ENCODE measurements around the gene PGAP3.

PGAP3 gene

DNA sequence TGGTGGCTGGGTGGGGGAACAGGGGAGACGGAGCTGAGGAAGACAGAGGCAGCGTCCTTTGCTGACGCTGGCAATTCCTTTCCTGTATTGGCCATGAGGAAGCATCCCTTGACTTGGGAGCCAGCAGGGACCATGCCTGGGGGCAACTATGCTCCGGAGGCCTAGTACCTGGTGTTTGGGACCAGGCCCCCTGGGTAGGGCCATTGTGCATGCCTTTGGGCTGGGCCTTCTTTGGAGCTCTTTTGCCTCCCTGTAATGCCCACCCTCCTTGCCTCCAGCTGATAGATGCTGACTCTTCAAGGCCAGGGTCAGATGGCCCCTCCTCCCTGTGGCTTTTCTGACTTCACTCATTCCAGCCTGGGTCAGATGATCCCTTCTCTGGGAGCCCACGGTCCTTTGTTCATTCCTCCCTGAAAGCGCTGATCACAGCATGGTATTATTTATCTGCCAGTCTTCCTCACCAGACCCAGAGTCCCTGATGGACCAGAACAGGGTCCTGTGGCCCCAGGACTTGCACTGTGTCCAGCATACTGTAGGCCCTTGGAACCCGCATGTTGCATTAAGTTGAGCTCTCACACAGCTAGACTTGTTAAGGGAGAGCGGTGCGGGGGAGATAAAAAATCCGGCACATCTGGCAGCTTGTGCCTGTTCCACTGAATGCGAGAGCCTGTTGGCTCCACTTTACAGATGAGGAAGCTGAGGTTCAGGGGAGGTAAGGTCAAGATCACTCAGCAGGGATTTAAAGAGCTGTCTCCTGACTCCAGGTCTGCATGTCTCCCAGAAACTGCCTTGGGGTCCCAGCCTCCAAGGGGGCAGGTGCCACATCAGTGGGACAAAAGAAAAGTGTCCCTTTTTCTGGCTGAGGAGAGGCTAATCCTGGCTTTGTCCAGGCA is 48.0 kb downstream of the PGAP3 start:
- TF ChIP-seq CTCF (IDR thresholded peaks at IDR 0.05; ENCODE audit: unreplicated experiment in 3 of 3): no peak
- peaks cover 1% of the 10 kb centered on the region for H3K36me3 Mint-ChIP-seq (ENCODE audit: low read depth)

GRCh38 chr17:39639043-39639442 is 48.8 kb downstream of the PGAP3 start:
- peak overlapping the region; percentile 36 to 56 (median 37) for H3K27ac Mint-ChIP-seq
- no peak for TF ChIP-seq CTCF (IDR thresholded peaks at IDR 0.05; ENCODE audit: unreplicated experiment in 3 of 3)
- H3K4me3 Mint-ChIP-seq: peak overlapping the region; percentile 67 to 74 (median 68)
- peaks cover 36% of the 10 kb centered on the region for H3K4me1 Mint-ChIP-seq
- H3K27me3 Mint-ChIP-seq (ENCODE audit: low read depth): no peaks in the 10 kb centered on the region
- no peaks in the 10 kb centered on the region for H3K36me3 Mint-ChIP-seq (ENCODE audit: low read depth)
- H3K9me3 Mint-ChIP-seq: no peaks in the 10 kb centered on the region

More for the DNA sequence above, 48.0 kb downstream of the PGAP3 start:
- H3K9me3 Mint-ChIP-seq: no peaks in the 10 kb centered on the region
- peak overlapping the region; percentile 36 to 56 (median 37) for H3K27ac Mint-ChIP-seq
- peak overlapping the region; percentile 67 to 74 (median 68) for H3K4me3 Mint-ChIP-seq
- H3K4me1 Mint-ChIP-seq: peaks cover 31% of the 10 kb centered on the region
- no peaks in the 10 kb centered on the region for H3K27me3 Mint-ChIP-seq (ENCODE audit: low read depth)

DNA sequence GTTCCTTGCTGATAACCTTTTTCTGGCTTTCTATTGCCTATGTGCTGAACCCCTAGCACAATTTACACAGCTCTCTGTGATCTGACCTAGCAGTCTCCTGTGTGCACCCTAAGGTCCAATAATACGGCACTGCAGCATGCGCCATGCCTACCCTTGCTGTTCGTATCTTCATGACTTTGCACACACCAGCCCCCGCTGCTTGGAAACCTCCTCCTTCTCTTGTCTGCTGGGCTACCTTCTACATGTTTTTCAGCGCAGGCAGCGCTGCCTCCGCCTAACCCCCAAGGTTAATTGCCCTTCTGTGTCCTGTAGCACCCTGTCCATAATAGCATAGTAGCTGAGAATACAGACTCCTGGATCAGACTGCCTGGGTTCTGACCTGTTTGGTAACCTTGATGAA is 49.5 kb downstream of the PGAP3 start:
- H3K4me3 Mint-ChIP-seq: peak overlapping the region; percentile 93 to 94 (median 93)
- TF ChIP-seq CTCF (IDR thresholded peaks at IDR 0.05; ENCODE audit: unreplicated experiment in 3 of 3): no peak
- H3K27ac Mint-ChIP-seq: peak overlapping the region; percentile 70 to 90 (median 88)
- no peaks in the 10 kb centered on the region for H3K36me3 Mint-ChIP-seq (ENCODE audit: low read depth)
- H3K4me1 Mint-ChIP-seq: peaks cover 36% of the 10 kb centered on the region
- H3K27me3 Mint-ChIP-seq (ENCODE audit: low read depth): no peaks in the 10 kb centered on the region
- no peaks in the 10 kb centered on the region for H3K9me3 Mint-ChIP-seq

DNA sequence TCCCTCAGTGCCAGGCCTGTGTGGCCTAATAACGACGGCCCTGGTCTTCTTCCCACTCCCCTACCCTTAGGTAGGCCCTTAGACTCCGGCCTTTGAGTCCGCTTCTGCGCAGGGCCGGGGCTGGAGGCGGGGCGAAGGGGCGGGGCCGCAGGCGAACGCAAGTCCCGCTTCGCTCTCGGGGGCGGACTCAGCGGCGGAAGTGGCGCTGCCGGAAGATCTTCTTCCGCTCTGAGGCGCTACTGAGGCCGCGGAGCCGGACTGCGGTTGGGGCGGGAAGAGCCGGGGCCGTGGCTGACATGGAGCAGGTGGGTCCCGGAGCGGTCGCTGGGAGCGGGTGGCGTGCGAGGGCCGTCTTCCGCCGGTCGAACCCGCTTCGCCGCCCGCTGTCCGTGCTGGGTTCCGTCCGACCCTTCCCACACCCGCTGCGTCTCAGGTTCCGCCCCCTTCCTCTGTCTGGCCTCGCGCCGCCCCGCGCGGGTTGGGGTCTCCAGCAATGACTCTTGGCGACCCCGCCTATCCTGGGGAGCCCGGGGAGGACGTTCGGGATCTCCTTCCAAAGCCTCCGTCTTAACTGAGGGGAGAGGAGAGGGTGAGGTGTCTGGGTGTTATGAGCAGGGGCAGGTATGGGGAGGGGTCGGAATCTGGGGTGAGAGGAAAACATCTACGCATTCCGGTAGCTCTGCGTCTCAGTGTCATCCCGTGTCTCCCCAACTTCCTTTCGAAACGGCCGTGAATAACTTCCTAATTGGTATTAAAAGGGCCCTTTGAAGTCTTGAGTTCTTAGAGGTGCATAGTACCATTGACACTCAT is 50.7 kb downstream of the PGAP3 start, which contains the start of gene STARD3:
TSS of gene STARD3 (plus strand) at position 218 of the 810 bp plus-strand sequence. CDS start 16,388 bp downstream, outside the sequence.
- H3K4me1 Mint-ChIP-seq: peaks cover 36% of the 10 kb centered on the region
- H3K27ac Mint-ChIP-seq: peak within 1 kb of the TSS; percentile 70 to 90 (median 88)
- peak in 2 of 3 experiments; percentile 9 to 29 for TF ChIP-seq CTCF (IDR thresholded peaks at IDR 0.05; ENCODE audit: unreplicated experiment in 3 of 3)
- H3K27me3 Mint-ChIP-seq (ENCODE audit: low read depth): peaks cover 4% of the 10 kb centered on the region
- H3K4me3 Mint-ChIP-seq: peak within 1 kb of the TSS; percentile 93 to 94 (median 93)
- no peaks in the 10 kb centered on the region for H3K9me3 Mint-ChIP-seq
- H3K36me3 Mint-ChIP-seq (ENCODE audit: low read depth): no peaks in the 10 kb centered on the region

- peak overlapping the region; percentile 70 to 90 (median 88) for H3K27ac Mint-ChIP-seq
- peak overlapping the region; percentile 93 to 94 (median 93) for H3K4me3 Mint-ChIP-seq
- H3K4me1 Mint-ChIP-seq: peaks cover 36% of the 10 kb centered on the region
- no peaks in the 10 kb centered on the region for H3K9me3 Mint-ChIP-seq
- TF ChIP-seq CTCF (IDR thresholded peaks at IDR 0.05; ENCODE audit: unreplicated experiment in 3 of 3): no peak
- H3K36me3 Mint-ChIP-seq (ENCODE audit: low read depth): no peaks in the 10 kb centered on the region
- peaks cover 9% of the 10 kb centered on the region for H3K27me3 Mint-ChIP-seq (ENCODE audit: low read depth)
These were observed 51.3 kb downstream of the PGAP3 start for GRCh38 chr17:39636587-39636926.
